GM19035 (cell line): Measurements from ENCODE around the gene STX10.
A peak's percentile ranks its signal among the peaks of the same experiment; 100 is the strongest.
"Not testable (repeated sequence)": the region's sequence is repeated elsewhere in the genome, so short reads cannot be mapped to it uniquely, and the experiment has no call there.

ENCODE experiments used
- ATAC-seq: cut with Tn5 transposase; IDR thresholded peaks from one replicate; pipeline ENCODE4 v1.9.1; 2021; ENCODE audit not compliant: unreplicated experiment

STX10 gene

GRCh38 chr19:13150187-13150930 is at the start of gene STX10, which contains the start of gene IER2:
Gene STX10 (minus strand): TSS chr19:13150375. CDS start chr19:13150173, 202 bp downstream.
Gene IER2 (plus strand): TSS chr19:13150411. CDS start chr19:13153187, 2,776 bp downstream.
- ATAC-seq, result peak; percentile 38

GRCh38 chr19:13198634-13199033 is 48.5 kb upstream of the STX10 start:
- ATAC-seq, result no peak

- no peak for ATAC-seq
Measured at GRCh38 chr19:13195678-13196077, 45.5 kb upstream of the STX10 start.

- ATAC-seq, result no peak
Measured at GRCh38 chr19:13190781-13191540, 40.8 kb upstream of the STX10 start.

DNA sequence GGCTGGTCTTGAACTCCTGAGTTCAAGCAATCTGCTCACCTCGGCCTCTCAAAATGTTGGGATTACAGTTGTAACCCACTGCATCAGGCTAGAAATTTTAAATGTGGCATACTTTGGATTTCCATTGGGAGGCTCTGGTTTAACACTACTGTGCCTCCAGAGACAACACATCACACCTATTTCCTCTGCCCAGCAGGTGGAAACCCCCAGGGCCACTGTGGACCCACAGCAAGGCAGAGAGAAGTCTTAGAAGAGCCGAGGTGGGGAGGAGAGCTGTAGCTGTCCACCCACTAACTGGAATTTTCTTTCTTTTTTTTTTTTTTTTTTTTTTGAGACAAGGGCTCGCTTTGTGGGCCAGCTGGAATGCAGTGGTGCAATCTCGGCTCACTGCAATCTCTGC is 39.4 kb upstream of the STX10 start:
- ATAC-seq, result no peak

DNA sequence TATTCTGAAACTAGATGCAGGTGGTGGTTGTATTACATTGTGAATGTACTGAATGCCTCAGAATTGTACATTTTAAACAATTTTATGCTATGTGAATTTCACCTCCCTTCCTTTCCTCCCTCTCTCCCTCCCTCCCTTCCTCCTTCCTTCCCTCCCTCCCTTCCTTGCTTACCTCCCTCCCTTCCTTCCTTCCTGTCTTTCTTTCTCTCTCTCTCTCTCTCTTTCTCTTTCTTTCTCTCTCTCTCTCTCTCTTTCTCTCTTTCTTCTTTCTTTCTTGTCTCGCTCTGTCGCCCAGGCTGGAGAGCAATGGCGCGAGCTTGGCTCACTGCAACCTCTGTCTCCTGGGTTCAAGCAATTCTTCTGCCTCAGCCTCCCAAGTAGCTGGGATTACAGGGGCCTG is 37.2 kb upstream of the STX10 start:
- no peak for ATAC-seq

DNA sequence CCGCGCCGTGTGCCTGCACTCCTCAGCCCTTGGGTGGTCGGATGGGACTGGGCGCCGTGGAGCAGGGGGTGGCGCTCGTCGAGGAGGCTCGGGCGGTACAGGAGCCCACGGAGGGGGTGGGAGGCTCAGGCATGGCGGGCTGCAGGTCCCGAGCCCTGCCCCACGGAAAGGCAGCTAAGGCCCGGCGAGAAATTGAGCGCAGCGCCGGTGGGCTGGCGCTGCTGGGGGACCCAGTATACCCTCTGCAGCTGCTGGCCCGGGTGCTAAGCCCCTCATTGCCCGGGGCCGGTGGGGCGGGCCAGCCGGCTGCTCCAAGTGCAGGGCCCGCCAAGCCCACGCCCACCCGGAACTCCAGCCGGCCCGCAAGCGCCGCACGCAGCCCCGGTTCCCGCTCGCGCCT is 36.5 kb upstream of the STX10 start:
- not testable (repeated sequence) for ATAC-seq

- ATAC-seq, result not testable (repeated sequence)
Measured at GRCh38 chr19:13185763-13186657, 35.8 kb upstream of the STX10 start.

DNA sequence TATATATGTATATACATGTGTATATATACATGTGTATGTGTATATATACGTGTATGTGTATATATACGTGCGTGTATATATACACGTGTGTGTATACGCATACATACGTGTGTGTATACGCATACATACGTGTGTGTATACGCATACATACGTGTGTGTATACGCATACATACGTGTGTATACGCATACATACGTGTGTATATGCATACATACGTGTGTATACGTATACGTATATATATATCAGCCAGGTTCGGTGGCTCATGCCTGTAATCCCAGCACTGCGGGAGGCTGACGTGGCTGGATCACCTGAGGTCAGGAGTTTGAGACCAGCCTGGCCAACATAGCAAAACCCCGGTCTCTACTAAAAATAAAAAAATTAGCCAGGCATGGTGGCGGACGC is 34.8 kb upstream of the STX10 start:
- ATAC-seq, result not testable (repeated sequence)

DNA sequence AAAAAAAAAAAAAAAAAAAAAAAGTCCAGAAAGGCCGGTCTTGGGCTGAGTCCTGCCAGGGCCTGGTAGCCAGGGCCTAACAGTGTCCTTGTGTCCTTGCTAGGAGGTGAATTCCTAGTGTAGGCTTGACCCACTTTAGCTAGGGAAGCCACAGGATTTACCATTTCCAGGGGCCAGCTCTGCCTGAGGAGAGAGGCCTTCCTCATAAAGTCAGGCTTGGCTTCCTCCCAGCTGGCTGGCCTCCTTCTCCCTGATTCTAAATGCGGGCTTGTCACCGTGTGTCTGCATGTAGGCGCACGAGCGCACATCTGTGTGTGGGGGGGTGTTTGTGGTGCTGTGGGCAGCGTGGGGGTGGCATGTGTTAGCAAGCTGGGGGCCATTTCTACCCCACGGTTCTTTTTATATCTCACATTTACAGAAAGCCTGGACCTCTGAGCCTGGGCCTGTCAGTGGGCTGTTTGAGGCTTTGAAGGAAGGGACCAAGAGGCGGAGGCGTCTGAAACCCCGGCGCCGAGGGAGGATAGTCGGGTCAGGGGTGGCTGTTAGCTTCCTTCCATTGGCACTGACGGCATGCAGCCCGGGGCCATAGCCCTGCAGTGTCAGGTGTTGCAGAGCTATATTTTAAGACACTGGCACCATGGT is 31.7 kb upstream of the STX10 start:
- ATAC-seq, result no peak

- ATAC-seq, result not testable (repeated sequence)
Measured at GRCh38 chr19:13178291-13178690, 28.1 kb upstream of the STX10 start.

- not testable (repeated sequence) for ATAC-seq
Measured at GRCh38 chr19:13177584-13177983, 27.4 kb upstream of the STX10 start.

DNA sequence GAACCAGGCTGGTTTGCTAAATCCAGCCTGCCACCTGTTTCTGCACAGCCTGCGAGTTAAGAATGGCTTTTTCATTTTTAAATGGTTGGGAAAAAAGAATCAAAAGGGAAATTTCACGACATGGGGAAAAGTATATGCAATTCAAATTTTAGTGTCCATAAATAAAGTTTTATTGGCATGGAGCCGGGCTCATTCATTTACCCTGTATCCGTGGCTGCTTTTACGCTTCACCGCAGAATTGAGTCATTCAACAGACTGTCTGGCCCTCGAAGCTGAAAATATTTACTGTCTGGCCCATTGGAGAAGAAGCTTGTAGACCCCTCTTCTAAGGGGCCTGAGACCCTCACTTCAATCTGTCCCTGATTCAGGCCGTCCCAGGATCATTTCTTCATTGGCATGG is 26.2 kb upstream of the STX10 start:
- no peak for ATAC-seq

GRCh38 chr19:13173139-13173737 is 23.1 kb upstream of the STX10 start:
- no peak for ATAC-seq

- ATAC-seq, result no peak
Measured at GRCh38 chr19:13172346-13173138, 22.4 kb upstream of the STX10 start.

DNA sequence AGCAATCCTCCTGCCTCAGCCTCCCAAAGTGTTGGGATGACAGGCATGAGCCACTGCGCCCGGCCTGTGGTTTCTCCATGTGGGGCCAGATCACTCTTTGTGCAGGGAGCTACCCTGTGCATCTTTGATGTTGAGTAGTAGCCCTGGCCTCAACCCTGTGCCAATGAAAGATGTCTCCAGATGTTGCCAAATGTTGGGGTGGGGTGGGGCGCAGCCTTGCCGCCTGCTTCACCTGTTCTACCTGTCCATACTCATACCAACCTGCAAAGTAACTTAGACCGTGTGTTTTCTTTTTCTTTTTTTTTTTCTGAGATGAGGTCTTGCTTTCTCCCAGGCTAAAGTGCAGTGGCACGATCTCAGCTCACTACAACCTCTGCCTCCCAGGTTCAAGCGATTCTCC is 21.0 kb upstream of the STX10 start:
- ATAC-seq, result no peak

- no peak for ATAC-seq
Measured at GRCh38 chr19:13169769-13170168, 19.6 kb upstream of the STX10 start.

DNA sequence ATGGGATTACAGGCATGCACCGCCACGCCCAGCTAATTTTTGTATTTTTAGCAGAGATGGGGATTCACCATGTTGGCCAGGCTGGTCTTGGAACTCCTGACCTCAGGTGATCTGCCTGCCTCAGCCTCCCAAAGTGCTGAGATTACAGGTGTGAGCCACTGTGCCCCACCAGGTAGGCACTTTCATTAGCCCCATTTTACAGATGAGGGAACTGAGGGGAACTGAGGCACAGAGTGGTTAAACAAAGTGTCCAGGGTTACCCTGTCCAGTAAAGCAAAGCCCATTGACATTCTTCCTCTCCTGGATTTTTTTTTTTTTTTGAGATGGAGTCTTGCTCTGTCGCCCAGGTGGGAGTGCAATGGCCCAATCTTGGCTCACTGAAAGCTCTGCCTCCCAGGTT is 16.0 kb upstream of the STX10 start:
- not testable (repeated sequence) for ATAC-seq

DNA sequence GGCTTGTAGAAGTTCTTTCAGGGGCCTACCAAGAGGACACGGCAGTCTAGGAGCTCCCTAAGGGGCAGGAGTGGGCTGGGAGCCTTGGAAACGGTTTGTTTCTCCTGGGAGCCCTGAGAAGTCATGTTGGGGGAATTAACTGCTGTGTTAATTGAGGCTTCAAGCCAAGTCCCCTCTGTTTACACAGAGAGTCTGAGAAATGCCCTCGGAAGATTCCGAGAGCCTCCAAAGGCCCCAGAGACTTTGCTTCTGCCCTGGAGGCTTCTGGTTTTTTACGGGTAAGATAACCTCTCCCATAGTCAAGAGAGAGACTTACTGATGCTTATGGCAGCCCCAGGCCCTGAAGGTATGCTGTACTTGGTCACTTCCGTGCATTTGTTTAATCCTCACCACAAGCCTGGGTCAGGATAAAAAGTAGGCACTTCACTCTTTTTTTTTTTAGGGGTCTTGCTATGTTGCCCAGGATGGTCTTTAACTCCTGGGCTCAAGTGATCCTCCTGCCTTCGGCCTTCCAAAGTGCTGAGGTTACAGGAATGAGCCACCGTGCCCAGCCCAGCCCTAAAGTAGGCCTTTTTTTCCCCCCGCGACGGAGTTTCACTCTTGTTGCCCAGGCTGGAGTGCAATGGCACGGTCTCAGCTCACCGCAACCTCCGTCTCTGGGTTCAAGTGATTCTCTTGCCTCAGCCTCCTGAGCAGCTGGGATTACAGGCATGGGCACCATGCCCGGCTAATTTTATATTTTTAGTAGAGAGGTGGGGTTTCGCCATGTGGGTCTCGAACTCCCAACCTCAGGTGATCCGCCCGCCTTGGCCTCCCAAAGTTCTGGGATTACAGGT is 15.2 kb upstream of the STX10 start:
- ATAC-seq, result no peak
